SK-N-DZ (cell line): ENCODE results near the gene OSBPL1A.
"Not testable (repeated sequence)": the region's sequence is repeated elsewhere in the genome, so short reads cannot be mapped to it uniquely, and the experiment has no call there.

Experiments used
- DNase-seq: peaks from one replicate; pipeline ENCODE4 v3.0.0-alpha.2; 2015; ENCODE audit warnings: low spot score

Gene OSBPL1A

GRCh38 chr18:24189007-24189528, 208.6 kb downstream of the OSBPL1A start:
- no peak for DNase-seq

GRCh38 chr18:24188120-24188519, 209.5 kb downstream of the OSBPL1A start:
- no peak for DNase-seq

- no peak for DNase-seq
Measured at GRCh38 chr18:24187689-24188088, 209.9 kb downstream of the OSBPL1A start.

GRCh38 chr18:24187049-24187448, 210.6 kb downstream of the OSBPL1A start:
- no peak for DNase-seq

GRCh38 chr18:24185805-24186204, 211.8 kb downstream of the OSBPL1A start:
- no peak for DNase-seq

- DNase-seq, result no peak
Measured at GRCh38 chr18:24181806-24182205, 215.8 kb downstream of the OSBPL1A start.

GRCh38 chr18:24180048-24180447, 217.6 kb downstream of the OSBPL1A start:
- DNase-seq, result no peak

GRCh38 chr18:24177499-24178133, 220.0 kb downstream of the OSBPL1A start:
- no peak for DNase-seq

GRCh38 chr18:24176727-24177416, 220.8 kb downstream of the OSBPL1A start:
- DNase-seq, result peak; percentile 45

- DNase-seq, result no peak
Measured at GRCh38 chr18:24173997-24174396, 223.6 kb downstream of the OSBPL1A start.

GRCh38 chr18:24170360-24170759, 227.3 kb downstream of the OSBPL1A start:
- DNase-seq, result no peak

- no peak for DNase-seq
Measured at GRCh38 chr18:24168496-24168895, 229.1 kb downstream of the OSBPL1A start.

- DNase-seq, result no peak
Measured at GRCh38 chr18:24161304-24161703, 236.3 kb downstream of the OSBPL1A start.

- no peak for DNase-seq
Measured at GRCh38 chr18:24160086-24160485, 237.5 kb downstream of the OSBPL1A start.

GRCh38 chr18:24157855-24158254, 239.8 kb downstream of the OSBPL1A start:
- DNase-seq, result no peak

GRCh38 chr18:24153397-24153796, 244.2 kb downstream of the OSBPL1A start:
- no peak for DNase-seq

- DNase-seq, result not testable (repeated sequence)
Measured at GRCh38 chr18:24149591-24149990, 248.0 kb downstream of the OSBPL1A start.

- no peak for DNase-seq
Measured at GRCh38 chr18:24142376-24142775, 255.2 kb downstream of the OSBPL1A start.

GRCh38 chr18:24140697-24141096, 256.9 kb downstream of the OSBPL1A start:
- DNase-seq, result no peak

GRCh38 chr18:24138789-24139616, 258.6 kb downstream of the OSBPL1A start, which contains the start of gene CABYR:
TSS of gene CABYR (plus strand) at chr18:24139062. CDS start at chr18:24143115, 4,053 bp downstream.
- DNase-seq, result peak; percentile 92

- DNase-seq, result no peak
Measured at GRCh38 chr18:24138409-24138788, 259.2 kb downstream of the OSBPL1A start.

- DNase-seq, result peak; percentile 12
Measured at GRCh38 chr18:24136967-24137373, 260.7 kb downstream of the OSBPL1A start.
